Fibroblast of upper back skin (primary cell): ENCODE data around the gene SUMO3.
A peak's percentile ranks its signal among the peaks of the same experiment; 100 is the strongest.

Experiments
- DNase-seq: peaks from one replicate; pipeline ENCODE4 v3.0.0-alpha.2; 2013

SUMO3 gene

GRCh38 chr21:44801468-44802395, 16.1 kb downstream of the SUMO3 start, which contains the start of gene UBE2G2:
UBE2G2 (minus strand) TSS chr21:44801820; CDS start chr21:44801748, 72 bp downstream.
- DNase-seq: peak; percentile 73

- DNase-seq: no peak
Observed at GRCh38 chr21:44800971-44801467, 16.8 kb downstream of the SUMO3 start.

- peak; percentile 53 for DNase-seq
Observed at GRCh38 chr21:44800103-44800502, 17.8 kb downstream of the SUMO3 start.

GRCh38 chr21:44799646-44800045, 18.2 kb downstream of the SUMO3 start:
- no peak for DNase-seq

- DNase-seq: no peak
Observed at GRCh38 chr21:44797775-44798174, 20.1 kb downstream of the SUMO3 start.

- DNase-seq: no peak
Observed at GRCh38 chr21:44795342-44795741, 22.5 kb downstream of the SUMO3 start.

GRCh38 chr21:44793592-44794374, 24.1 kb downstream of the SUMO3 start:
- no peak for DNase-seq

GRCh38 chr21:44792702-44793591, 24.9 kb downstream of the SUMO3 start:
- peak; percentile 58 for DNase-seq

- no peak for DNase-seq
Observed at GRCh38 chr21:44791993-44792392, 25.9 kb downstream of the SUMO3 start.

- no peak for DNase-seq
Observed at GRCh38 chr21:44791246-44791645, 26.6 kb downstream of the SUMO3 start.

- no peak for DNase-seq
Observed at GRCh38 chr21:44790368-44790767, 27.5 kb downstream of the SUMO3 start.

- peak; percentile 29 for DNase-seq
Observed at GRCh38 chr21:44789880-44790279, 28.0 kb downstream of the SUMO3 start.

GRCh38 chr21:44785620-44786335, 32.1 kb downstream of the SUMO3 start:
- no peak for DNase-seq

- no peak for DNase-seq
Observed at GRCh38 chr21:44784810-44785209, 33.1 kb downstream of the SUMO3 start.

- DNase-seq: no peak
Observed at GRCh38 chr21:44783020-44783696, 34.7 kb downstream of the SUMO3 start.

- no peak for DNase-seq
Observed at GRCh38 chr21:44780767-44781459, 36.9 kb downstream of the SUMO3 start.

GRCh38 chr21:44780137-44780502, 37.7 kb downstream of the SUMO3 start:
- no peak for DNase-seq

- no peak for DNase-seq
Observed at GRCh38 chr21:44779417-44780136, 38.3 kb downstream of the SUMO3 start.

GRCh38 chr21:44778983-44779382, 38.9 kb downstream of the SUMO3 start:
- DNase-seq: no peak

- no peak for DNase-seq
Observed at GRCh38 chr21:44778499-44778911, 39.4 kb downstream of the SUMO3 start.
